ENCODE measurements around the gene SNRPD2. TPM values are rescaled to one million over a fixed set of nuclear protein-coding genes. Genes with fewer than 3 reads are reported as not detected.

The SNRPD2 gene
- total RNA-seq, 2 experiments from 2014 or later: 634 to 652 TPM

DNA sequence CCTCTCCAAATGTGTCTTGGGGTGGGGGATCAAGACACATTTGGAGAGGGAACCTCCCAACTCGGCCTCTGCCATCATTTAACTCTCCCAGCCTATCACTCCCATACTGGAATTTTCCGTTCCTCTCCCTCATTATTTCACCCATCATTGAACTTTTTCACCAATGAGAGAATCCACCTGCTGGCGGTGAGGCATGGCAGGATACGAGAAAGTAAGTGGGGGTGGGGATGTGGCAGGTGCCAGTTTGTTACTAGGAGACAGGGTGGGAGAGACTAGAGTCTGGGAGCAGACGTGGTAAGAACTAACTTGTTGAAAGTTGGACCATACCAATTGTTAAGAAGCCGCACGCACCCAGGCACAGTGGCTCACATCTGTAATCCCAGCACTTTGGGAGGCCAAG lies 16.8 kb downstream of the SNRPD2 start:
- no peaks in the 10 kb centered on the region for H3K9me3 Mint-ChIP-seq (ENCODE audit: insufficient read depth)

DNA sequence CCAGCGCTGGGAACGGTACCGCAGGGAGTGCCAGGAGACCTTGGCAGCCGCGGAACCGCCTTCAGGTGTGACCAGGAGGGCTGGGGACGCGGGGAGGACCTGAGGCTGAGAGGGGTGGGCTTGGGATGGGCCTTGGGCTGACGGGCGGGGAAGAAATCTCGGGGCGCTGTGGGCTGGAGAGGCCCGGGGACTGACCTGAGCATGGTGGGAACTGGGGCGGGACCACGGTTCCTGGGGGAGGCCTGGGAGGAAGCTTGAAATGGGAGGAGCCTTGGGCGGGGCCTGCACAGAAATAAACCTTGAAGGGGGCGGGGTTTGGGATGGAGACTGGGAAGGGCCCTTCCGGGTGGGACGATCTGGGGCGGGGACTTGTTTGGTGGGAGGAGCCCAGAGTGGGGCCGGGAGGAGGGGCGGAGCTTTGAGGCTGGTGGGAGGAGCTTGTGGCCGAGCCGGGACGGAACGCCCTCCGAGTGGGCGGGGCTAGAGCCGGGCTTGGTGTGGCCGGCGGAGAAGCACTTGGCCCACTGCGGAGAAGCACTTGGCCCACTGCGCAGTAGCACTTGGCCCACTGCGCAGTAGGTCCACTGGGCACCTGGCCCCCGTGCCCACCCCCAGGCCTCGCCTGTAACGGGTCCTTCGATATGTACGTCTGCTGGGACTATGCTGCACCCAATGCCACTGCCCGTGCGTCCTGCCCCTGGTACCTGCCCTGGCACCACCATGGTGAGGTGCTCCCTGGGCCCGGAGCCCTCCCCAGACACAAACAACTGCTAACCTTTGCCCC lies 20.9 kb downstream of the SNRPD2 start:
- Mint-ChIP-seq H3K4me3 (peak overlapping the region; percentile 59), H3K4me1 (ENCODE audit: low read depth) (peaks cover 36% of the 10 kb centered on the region), H3K27ac (no peak overlapping the region), H3K27me3 (ENCODE audit: low read depth) (peaks cover 2% of the 10 kb centered on the region), H3K36me3 (ENCODE audit: low read depth) (no peaks in the 10 kb centered on the region), H3K9me3 (ENCODE audit: insufficient read depth) (no peaks in the 10 kb centered on the region)
- POLR2A ChIA-PET: interaction anchor here (0.6 to 1.2 kb wide), 3 partner anchors 9 to 232 kb away, joined by 3 to 4 read pairs (median 4); no protein-coding TSS in a partner anchor
- peak; percentile 81 for DNase-seq
- ATAC-seq: peak; percentile 40
- CTCF ChIA-PET: interaction anchor here (0.8 to 5.2 kb wide), 4 partner anchors 10 to 146 kb away, joined by 4 to 31 read pairs (median 10); partner anchors contain the start of genes QPCTL and SNRPD2

More for the DNA sequence above, 16.8 kb downstream of the SNRPD2 start:
- H3K4me3 Mint-ChIP-seq: no peak overlapping the region
- H3K36me3 Mint-ChIP-seq (ENCODE audit: low read depth): no peaks in the 10 kb centered on the region
- H3K4me1 Mint-ChIP-seq (ENCODE audit: low read depth): peaks cover 28% of the 10 kb centered on the region
- DNase-seq (no peak), ATAC-seq (no peak)
- POLR2A ChIA-PET: interaction anchor here (0.8 kb wide), 1 partner anchor 29 kb away, joined by 3 read pairs; no protein-coding TSS in a partner anchor
- CTCF ChIA-PET: interaction anchor here (1.8 to 8.8 kb wide), 2 partner anchors 11 to 17 kb away, joined by 5 to 116 read pairs; partner anchors contain the start of genes QPCTL and SNRPD2
- H3K27me3 Mint-ChIP-seq (ENCODE audit: low read depth): peaks cover 4% of the 10 kb centered on the region
- no peak overlapping the region for H3K27ac Mint-ChIP-seq

- CTCF ChIA-PET: interaction anchor here (0.9 to 5.2 kb wide), 9 partner anchors 9 to 190 kb away, joined by 3 to 31 read pairs (median 5); partner anchors contain the start of genes QPCTL, SIX5 and SNRPD2
- peak; percentile 38 for ATAC-seq
- POLR2A ChIA-PET: interaction anchor here (0.7 to 2.4 kb wide), 3 partner anchors 9 to 124 kb away, joined by 3 to 6 read pairs (median 6); no protein-coding TSS in a partner anchor
- Mint-ChIP-seq H3K27me3 (ENCODE audit: low read depth) (peaks cover 2% of the 10 kb centered on the region), H3K9me3 (ENCODE audit: insufficient read depth) (no peaks in the 10 kb centered on the region), H3K4me3 (peak overlapping the region; percentile 85), H3K36me3 (ENCODE audit: low read depth) (no peaks in the 10 kb centered on the region), H3K27ac (peak overlapping the region; percentile 73), H3K4me1 (ENCODE audit: low read depth) (peaks cover 43% of the 10 kb centered on the region)
- peak; percentile 38 for DNase-seq
These were observed 23.3 kb downstream of the SNRPD2 start for GRCh38 chr19:45668342-45668871.

DNA sequence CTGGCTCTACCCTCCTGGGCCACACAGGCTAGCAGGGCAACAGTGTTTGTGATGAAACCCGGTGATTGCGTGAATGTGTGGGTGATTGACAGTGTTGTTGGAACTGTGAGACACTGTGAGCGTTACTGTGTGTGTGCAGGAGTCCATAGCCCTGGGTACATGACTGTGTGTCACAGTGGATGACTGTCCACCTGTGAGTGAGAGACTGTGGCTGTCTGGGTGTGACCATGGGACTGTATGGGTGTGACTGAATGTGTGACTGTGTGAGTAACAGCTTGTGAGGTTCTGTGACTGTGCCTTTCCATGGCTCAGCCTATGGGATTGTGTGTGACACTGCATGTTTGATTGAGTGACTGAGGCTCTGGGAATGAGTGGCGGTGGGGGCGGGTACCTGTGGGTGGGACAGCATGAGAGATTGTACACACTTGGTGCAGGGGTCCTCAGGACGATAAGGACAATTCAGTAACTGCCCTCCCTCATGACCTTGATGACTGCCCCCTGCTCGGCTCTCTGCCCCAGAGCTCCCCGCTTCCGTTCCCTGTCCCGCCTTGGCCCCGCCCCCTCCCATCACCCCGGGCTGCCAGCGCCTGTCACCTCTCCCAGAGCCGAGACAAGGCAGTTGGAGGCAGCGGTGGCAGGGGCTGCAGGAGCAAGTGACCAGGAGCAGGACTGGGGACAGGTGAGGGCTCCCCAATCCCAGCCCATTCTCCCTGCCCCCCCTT lies 24.0 kb downstream of the SNRPD2 start, which contains the start of gene GIPR:
Gene GIPR (plus strand): TSS at position 602 of the 722 bp plus-strand sequence. CDS start 1,300 bp downstream, outside the sequence.
- ATAC-seq (peak; percentile 62), DNase-seq (peak; percentile 82)
- ChIA-PET CTCF (interaction anchor here (0.8 to 5.2 kb wide), 9 partner anchors 10 to 183 kb away, joined by 3 to 31 read pairs (median 4); partner anchors contain the start of genes QPCTL, SIX5 and SNRPD2), POLR2A (interaction anchor here (0.7 to 2.4 kb wide), 3 partner anchors 10 to 124 kb away, joined by 3 to 6 read pairs (median 6); no protein-coding TSS in a partner anchor)
- H3K4me1 Mint-ChIP-seq (ENCODE audit: low read depth): peaks cover 43% of the 10 kb centered on the region
- H3K27ac Mint-ChIP-seq: peak within 1 kb of the TSS; percentile 73
- peaks cover 2% of the 10 kb centered on the region for H3K27me3 Mint-ChIP-seq (ENCODE audit: low read depth)
- H3K9me3 Mint-ChIP-seq (ENCODE audit: insufficient read depth): no peaks in the 10 kb centered on the region
- peak within 1 kb of the TSS; percentile 85 for H3K4me3 Mint-ChIP-seq
- no peaks in the 10 kb centered on the region for H3K36me3 Mint-ChIP-seq (ENCODE audit: low read depth)

DNA sequence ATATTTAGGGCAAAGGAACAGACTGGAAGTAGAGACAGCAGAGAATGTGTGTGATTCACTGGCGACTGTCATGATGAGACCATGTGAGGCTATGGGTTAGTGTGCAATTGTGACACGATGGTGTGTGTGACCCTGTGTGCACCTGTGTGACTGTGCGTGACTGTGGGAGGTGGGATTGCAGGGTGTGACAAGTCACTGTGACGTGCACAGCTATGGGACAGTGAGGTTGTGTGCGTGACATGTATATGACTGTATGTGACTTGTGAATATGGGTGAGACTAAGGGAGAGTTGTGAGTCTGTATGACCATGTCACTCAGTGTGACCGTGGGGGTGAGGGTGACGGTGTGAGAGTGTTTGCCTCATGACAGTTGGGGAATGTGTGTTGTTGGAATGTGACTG lies 27.2 kb downstream of the SNRPD2 start:
- Mint-ChIP-seq H3K27me3 (ENCODE audit: low read depth) (peaks cover 5% of the 10 kb centered on the region), H3K9me3 (ENCODE audit: insufficient read depth) (no peaks in the 10 kb centered on the region), H3K4me3 (no peak overlapping the region), H3K4me1 (ENCODE audit: low read depth) (peaks cover 28% of the 10 kb centered on the region), H3K36me3 (ENCODE audit: low read depth) (no peaks in the 10 kb centered on the region), H3K27ac (no peak overlapping the region)
- POLR2A ChIA-PET: no interaction called here
- ATAC-seq (no peak), DNase-seq (no peak)
- CTCF ChIA-PET: interaction anchor here (1.3 to 1.5 kb wide), 2 partner anchors 17 to 28 kb away, joined by 5 to 6 read pairs; partner anchors contain the start of gene QPCTL

DNA sequence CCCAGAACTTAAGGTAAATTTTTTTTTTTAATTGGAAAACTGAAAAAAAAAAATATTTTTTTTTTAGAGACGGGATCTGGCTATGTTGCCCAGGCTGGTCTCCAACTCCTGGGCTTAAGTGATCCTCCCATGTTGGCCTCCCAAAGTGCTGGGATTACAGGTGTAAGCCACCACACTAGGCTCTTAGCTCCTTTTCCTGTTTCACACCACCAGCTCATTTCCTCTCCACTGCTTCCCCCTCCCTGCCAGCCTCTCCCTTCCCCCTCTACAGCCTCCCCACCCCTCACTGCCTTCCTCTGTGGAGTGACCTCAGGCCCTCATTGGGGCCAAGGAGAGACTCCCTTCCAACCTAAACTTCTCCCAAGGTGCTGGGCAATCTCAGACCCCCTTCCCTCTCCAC lies 28.0 kb downstream of the SNRPD2 start:
- Mint-ChIP-seq H3K27me3 (ENCODE audit: low read depth) (peaks cover 9% of the 10 kb centered on the region), H3K36me3 (ENCODE audit: low read depth) (no peaks in the 10 kb centered on the region), H3K4me1 (ENCODE audit: low read depth) (peaks cover 21% of the 10 kb centered on the region), H3K9me3 (ENCODE audit: insufficient read depth) (no peaks in the 10 kb centered on the region), H3K4me3 (no peak overlapping the region), H3K27ac (no peak overlapping the region)
- POLR2A ChIA-PET: no interaction called here
- DNase-seq (no peak), ATAC-seq (no peak)
- CTCF ChIA-PET: no interaction called here

DNA sequence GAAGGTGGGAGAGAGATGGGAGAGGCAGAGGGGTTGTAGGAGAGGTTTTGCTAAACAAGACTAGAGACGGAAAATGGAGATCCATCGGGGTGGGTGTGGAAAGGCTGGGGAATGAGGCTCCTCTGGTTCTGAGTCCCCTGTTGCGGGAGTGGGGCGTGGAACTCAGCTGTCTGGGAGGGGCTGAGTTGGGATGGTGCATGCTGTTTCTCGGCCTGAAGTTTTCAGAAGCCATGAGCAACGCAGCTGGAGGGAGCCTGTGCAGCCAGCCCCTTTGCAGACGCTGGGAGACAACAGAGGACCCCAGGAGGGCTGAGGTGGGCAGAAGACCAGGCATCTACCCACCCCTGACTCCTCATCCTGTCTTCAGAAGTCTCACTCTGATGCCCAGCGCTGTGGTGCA lies 31.1 kb downstream of the SNRPD2 start:
- H3K4me1 Mint-ChIP-seq (ENCODE audit: low read depth): peaks cover 7% of the 10 kb centered on the region
- no peak overlapping the region for H3K4me3 Mint-ChIP-seq
- DNase-seq (no peak), ATAC-seq (no peak)
- peaks cover 12% of the 10 kb centered on the region for H3K27me3 Mint-ChIP-seq (ENCODE audit: low read depth)
- H3K36me3 Mint-ChIP-seq (ENCODE audit: low read depth): no peaks in the 10 kb centered on the region
- H3K9me3 Mint-ChIP-seq (ENCODE audit: insufficient read depth): no peaks in the 10 kb centered on the region
- CTCF ChIA-PET: interaction anchor here (1.2 to 1.3 kb wide), 2 partner anchors 20 to 182 kb away, joined by 3 read pairs; no protein-coding TSS in a partner anchor
- POLR2A ChIA-PET: no interaction called here
- H3K27ac Mint-ChIP-seq: no peak overlapping the region

- no peak for ATAC-seq
- H3K4me3 Mint-ChIP-seq: no peak overlapping the region
- CTCF ChIA-PET: interaction anchor here (1.6 kb wide), 1 partner anchor 13 kb away, joined by 3 read pairs; no protein-coding TSS in a partner anchor
These were observed 32.5 kb downstream of the SNRPD2 start for GRCh38 chr19:45659096-45659729.

GRCh38 chr19:45657520-45658167 lies 34.1 kb downstream of the SNRPD2 start:
- Mint-ChIP-seq H3K4me1 (ENCODE audit: low read depth) (no peaks in the 10 kb centered on the region), H3K4me3 (no peak overlapping the region), H3K27me3 (ENCODE audit: low read depth) (peaks cover 12% of the 10 kb centered on the region), H3K27ac (no peak overlapping the region), H3K9me3 (ENCODE audit: insufficient read depth) (no peaks in the 10 kb centered on the region), H3K36me3 (ENCODE audit: low read depth) (no peaks in the 10 kb centered on the region)
- ChIA-PET CTCF (interaction anchor here (1.6 kb wide), 1 partner anchor 12 kb away, joined by 3 read pairs; no protein-coding TSS in a partner anchor), POLR2A (interaction anchor here (0.8 kb wide), 1 partner anchor 24 kb away, joined by 3 read pairs; no protein-coding TSS in a partner anchor)
- DNase-seq: no peak
- ATAC-seq: no peak

More at GRCh38 chr19:45659096-45659729, 32.5 kb downstream of the SNRPD2 start:
- peaks cover 12% of the 10 kb centered on the region for H3K27me3 Mint-ChIP-seq (ENCODE audit: low read depth)
- POLR2A ChIA-PET: no interaction called here
- H3K4me1 Mint-ChIP-seq (ENCODE audit: low read depth): peaks cover 5% of the 10 kb centered on the region
- H3K9me3 Mint-ChIP-seq (ENCODE audit: insufficient read depth): no peaks in the 10 kb centered on the region
- no peak for DNase-seq
- H3K36me3 Mint-ChIP-seq (ENCODE audit: low read depth): no peaks in the 10 kb centered on the region
- H3K27ac Mint-ChIP-seq: no peak overlapping the region

GRCh38 chr19:45655073-45655472 lies 36.7 kb downstream of the SNRPD2 start:
- DNase-seq (no peak), ATAC-seq (no peak)
- POLR2A ChIA-PET: no interaction called here
- no peaks in the 10 kb centered on the region for H3K4me1 Mint-ChIP-seq (ENCODE audit: low read depth)
- no peak overlapping the region for H3K4me3 Mint-ChIP-seq
- H3K27me3 Mint-ChIP-seq (ENCODE audit: low read depth): peaks cover 7% of the 10 kb centered on the region
- no peaks in the 10 kb centered on the region for H3K36me3 Mint-ChIP-seq (ENCODE audit: low read depth)
- CTCF ChIA-PET: no interaction called here
- no peak overlapping the region for H3K27ac Mint-ChIP-seq
- no peaks in the 10 kb centered on the region for H3K9me3 Mint-ChIP-seq (ENCODE audit: insufficient read depth)

Measured in activated CD8-positive, alpha-beta T cell treated with anti-CD3 and anti-CD28 coated beads, Interleukin-2, amount 10 ng/mL, durations not matched to agents 7 days and 5 days (primary cell).